Urinary bladder (tissue), 4 donors: ENCODE results near the gene CNTLN. TPM values are rescaled to one million over a fixed set of nuclear protein-coding genes. Genes with fewer than 3 reads are reported as not detected.
"Not testable (repeated sequence)": the region's sequence is repeated elsewhere in the genome, so short reads cannot be mapped to it uniquely, and the experiment has no call there.

Source experiments
- DNase-seq: peaks from one replicate; pipeline ENCODE4 v3.0.0-alpha.2; 2015; ENCODE audit errors: extremely low spot score
- H3K27ac ChIP-seq: one replicate; pipeline ENCODE4 v1.5.1; 2013; ENCODE audit warnings: low read depth, mild to moderate bottlenecking, moderate library complexity
- H3K36me3 ChIP-seq: one replicate; pipeline ENCODE4 v1.6.1; 2013; ENCODE audit warnings: mild to moderate bottlenecking, moderate library complexity; ENCODE audit not compliant: insufficient read depth
- H3K4me1 ChIP-seq: one replicate; pipeline ENCODE4 v1.6.1; 2013; ENCODE audit warnings: mild to moderate bottlenecking, moderate library complexity; ENCODE audit not compliant: insufficient read depth
- H3K4me3 ChIP-seq: one replicate; pipeline ENCODE4 v1.5.1; 2013; ENCODE audit warnings: low read depth, low read length
- WGBS: extraction: QIAGEN DNeasy Blood & Tissue Kit; methylation state at CpG from one replicate; pipeline ENCODE4 v1.1.7; 2013; 5-methylcytosine and 5-hydroxymethylcytosine counted together
- polyA plus RNA-seq: library from polyadenylated mRNA; stranded (reverse); fragments of 200-250 nt; gene quantifications from one replicate; pipeline ENCODE4 v1.2.3, GENCODE V29; 2013
- total RNA-seq: library from RNA; depleted of rRNA; stranded (reverse); fragments of >200 nt; gene quantifications from one replicate; pipeline ENCODE4 v1.2.3, GENCODE V29; 2014
- donor health status: healthy with polysubstance abuse.
- donor health status: healthy.

The CNTLN gene
- total and polyA plus RNA-seq, 2 donors = 6.7 to 49.3 TPM

DNA sequence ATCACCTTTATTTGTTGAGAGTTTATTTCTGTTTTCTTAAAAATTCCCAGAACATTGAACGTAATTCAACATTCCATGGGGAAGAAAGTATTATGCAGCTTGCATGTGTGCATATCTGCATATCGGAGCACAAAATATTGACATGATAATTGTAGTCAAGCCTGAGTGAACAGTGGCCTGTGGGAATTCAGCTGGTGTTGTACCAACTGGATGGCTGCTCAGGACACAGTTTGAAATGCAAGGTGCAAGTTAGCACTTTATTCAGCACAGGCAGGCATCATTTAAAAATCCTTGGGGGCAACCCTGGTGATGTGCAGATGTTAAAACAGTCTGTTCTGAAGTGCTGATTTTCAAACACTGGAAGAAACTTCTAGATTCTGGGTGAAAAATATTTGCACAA lies 82.4 kb downstream of the CNTLN start:
- Histone ChIP-seq H3K36me3 (no peaks in the 10 kb centered on the region), H3K27ac (no peak overlapping the region), H3K4me3 (no peak overlapping the region), H3K4me1 (no peaks in the 10 kb centered on the region)
- no peak for DNase-seq
- 86% methylated on average over 2 of the region's 2 CpGs for WGBS

DNA sequence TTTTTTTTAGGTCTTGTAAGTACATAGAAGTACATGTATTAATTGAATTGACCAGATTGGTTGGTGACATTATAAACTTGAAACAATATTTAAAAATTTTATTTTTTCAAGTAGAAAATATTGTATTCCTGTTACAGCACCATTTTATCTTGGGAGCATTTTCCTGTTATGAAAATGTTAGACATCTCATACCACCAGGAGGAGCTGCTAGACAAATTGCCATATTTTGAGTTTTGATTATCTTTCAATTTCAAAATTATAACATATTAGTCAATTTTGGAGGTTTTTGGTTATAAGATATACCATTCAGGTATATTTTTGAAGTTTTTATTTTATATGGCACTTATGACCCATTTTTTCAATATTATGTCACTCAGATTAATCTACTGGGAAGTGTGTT lies 84.4 kb downstream of the CNTLN start:
- no peaks in the 10 kb centered on the region for H3K4me1 ChIP-seq
- no peaks in the 10 kb centered on the region for H3K36me3 ChIP-seq
- H3K27ac ChIP-seq = no peak overlapping the region
- H3K4me3 ChIP-seq = no peak overlapping the region
- DNase-seq = no peak

DNA sequence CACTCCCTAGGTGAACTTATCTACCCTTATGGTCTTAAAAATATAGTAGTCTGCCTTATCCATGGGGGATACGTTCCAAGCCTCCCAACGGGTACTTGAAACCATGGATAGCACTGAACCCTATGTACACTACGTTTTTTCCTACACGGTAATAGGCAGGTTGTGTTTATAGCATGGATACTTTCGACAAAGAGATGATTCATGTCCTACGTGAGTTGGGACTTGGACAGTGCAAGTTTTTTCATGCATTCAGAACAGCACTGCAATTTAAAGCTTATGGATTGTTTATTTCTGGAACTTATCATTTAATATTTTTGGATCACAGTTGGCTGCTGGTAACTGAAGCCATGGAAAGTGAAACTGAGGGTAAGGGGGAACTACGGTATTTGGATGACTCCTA lies 88.1 kb downstream of the CNTLN start:
- Histone ChIP-seq H3K27ac (no peak overlapping the region), H3K4me1 (no peaks in the 10 kb centered on the region), H3K4me3 (no peak overlapping the region), H3K36me3 (no peaks in the 10 kb centered on the region)
- WGBS = 85% methylated on average over 7 of the region's 7 CpGs
- no peak for DNase-seq

DNA sequence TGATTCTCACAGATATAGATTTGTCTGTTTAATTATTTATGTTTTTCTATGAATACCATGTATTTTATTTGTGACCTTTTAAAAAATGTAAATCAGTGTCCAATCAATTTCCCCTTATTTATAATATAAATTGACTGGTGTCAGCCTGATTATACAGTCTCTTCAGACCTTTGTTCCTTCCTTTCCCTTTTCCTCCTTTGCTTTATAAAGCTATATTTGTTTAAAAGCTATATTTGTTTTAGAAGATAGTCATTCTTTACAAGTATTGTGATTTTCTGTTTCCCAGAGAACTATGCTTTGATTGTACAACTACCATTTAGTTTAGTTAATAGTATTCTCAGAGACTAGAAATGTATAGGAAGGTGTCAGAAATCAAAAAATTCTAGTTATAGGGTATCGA lies 90.6 kb downstream of the CNTLN start:
- Histone ChIP-seq H3K4me3 (no peak overlapping the region), H3K27ac (no peak overlapping the region), H3K36me3 (no peaks in the 10 kb centered on the region), H3K4me1 (no peaks in the 10 kb centered on the region)
- no peak for DNase-seq
- WGBS = 98% methylated on average over 1 of the region's 1 CpG

DNA sequence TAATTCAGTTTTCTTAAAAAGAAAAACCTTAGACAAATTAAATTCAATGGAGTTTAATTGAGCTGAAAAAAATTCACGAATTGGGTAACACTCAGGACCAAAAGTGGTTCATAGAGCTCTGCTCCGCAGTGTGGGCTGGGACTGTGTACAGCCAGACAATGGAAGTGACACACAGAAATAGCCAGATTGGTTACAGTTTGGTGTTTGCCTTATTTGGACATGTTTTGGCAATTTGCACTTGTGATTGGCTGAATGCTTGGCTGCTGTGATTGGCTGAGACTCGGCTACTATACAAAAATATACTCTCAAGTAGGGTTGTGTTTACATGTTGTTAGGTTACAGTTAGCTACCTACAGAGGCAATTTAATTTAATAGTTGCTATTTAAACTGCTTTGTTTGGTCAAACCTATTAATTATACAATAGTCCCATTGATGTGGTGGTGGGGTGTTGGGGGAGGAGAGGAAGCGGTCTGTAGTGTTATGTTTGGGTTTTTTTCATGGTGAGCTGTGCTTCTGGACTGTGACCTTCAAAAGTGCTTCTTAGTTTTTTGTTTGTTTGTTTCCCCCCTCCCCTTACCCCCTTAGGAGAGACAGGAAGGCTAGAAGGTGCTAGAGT lies 95.2 kb downstream of the CNTLN start:
- WGBS = 99% methylated on average over 4 of the region's 4 CpGs
- DNase-seq = no peak
- H3K4me1 ChIP-seq = no peaks in the 10 kb centered on the region

DNA sequence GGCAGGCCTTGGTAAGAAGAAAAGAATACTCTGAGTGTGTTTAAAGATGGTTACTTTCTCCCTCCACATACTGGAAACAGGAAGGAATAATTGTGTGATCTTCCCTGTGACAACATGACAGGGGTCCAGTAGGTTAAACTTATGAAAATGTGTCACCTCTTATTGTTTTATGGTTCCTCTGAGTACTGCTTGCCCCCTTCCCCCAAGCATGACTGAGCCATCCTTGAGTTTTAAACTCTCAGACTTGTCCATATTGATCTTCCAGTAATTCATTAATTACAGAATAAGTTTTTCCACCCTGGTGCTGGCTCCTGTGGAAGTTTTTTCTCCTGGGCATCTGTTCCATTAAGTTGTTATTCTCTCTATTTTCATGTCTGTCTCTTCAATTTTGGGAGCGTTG lies 95.8 kb downstream of the CNTLN start:
- 86% methylated on average over 1 of the region's 1 CpG for WGBS
- no peak for DNase-seq
- Histone ChIP-seq H3K36me3 (no peaks in the 10 kb centered on the region), H3K4me3 (no peak overlapping the region), H3K27ac (no peak overlapping the region), H3K4me1 (no peaks in the 10 kb centered on the region)

More for the DNA sequence above, 95.2 kb downstream of the CNTLN start:
- no peak overlapping the region for H3K4me3 ChIP-seq
- H3K27ac ChIP-seq = no peak overlapping the region
- H3K36me3 ChIP-seq = no peaks in the 10 kb centered on the region

DNA sequence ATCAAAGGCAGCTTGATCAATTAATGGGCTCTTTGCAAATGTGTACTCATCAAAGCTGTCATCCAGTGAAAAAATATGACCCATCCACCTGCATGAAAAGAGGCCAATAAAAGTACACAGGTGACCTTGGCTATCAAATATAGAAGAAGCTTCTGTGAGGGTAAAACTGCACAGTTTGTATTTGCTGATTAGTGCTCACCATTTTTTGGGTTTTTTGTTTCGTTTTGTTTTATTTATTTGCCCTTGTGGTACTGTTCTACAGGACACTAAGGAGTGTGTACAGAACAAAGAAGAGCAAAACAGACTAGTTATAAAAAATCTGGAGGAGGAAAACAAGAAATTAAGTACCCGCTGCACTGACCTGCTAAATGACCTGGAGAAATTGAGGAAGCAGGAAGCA lies 101.3 kb downstream of the CNTLN start:
- Histone ChIP-seq H3K4me3 (no peak overlapping the region), H3K36me3 (no peaks in the 10 kb centered on the region), H3K27ac (no peak overlapping the region), H3K4me1 (no peaks in the 10 kb centered on the region)
- DNase-seq = no peak
- WGBS = 71% methylated on average over 2 of the region's 2 CpGs

DNA sequence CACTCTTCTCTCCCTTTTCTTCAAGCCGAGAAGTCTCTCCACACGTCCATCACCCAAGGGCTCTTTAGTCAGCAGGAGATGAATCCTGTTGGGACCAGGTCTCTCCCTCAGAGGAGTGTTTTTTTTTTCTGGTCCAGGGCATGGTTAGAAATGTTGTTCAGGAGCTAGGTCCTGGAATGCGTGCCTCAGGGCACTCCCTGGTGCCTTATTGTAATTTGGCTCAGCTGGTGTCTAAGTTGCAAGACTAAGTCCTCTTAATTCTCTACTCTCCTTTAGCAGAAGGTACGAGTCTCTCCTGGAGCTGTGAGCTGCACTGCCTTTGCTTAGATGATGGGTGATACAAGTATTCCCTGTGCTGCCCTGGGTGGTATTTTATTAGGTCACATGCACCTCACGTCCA lies 111.9 kb downstream of the CNTLN start:
- no peak overlapping the region for H3K27ac ChIP-seq
- no peak for DNase-seq
- 91% methylated on average over 5 of the region's 5 CpGs for WGBS
- no peaks in the 10 kb centered on the region for H3K4me1 ChIP-seq
- H3K36me3 ChIP-seq = no peaks in the 10 kb centered on the region
- no peak overlapping the region for H3K4me3 ChIP-seq

DNA sequence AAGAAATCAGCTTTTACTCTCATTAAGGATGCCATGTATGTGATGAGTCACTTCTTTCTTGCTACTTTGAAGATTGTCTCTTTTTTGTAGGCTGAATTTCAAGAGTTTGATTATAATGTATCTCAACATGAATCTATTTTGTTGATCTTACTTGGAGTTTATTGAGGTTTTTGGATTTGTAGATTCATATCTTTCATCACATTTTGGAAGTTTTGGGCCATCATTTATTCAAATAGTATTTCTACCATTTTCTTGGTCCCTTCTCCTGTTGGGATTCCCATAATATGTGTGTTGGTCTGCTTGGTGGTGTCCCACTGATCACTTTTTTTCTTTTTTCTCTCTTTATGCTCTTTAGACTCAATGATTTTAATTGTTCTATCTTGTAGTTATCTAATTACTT lies 116.3 kb downstream of the CNTLN start:
- H3K4me3 ChIP-seq = no peak overlapping the region
- no peak overlapping the region for H3K27ac ChIP-seq
- no peaks in the 10 kb centered on the region for H3K4me1 ChIP-seq
- H3K36me3 ChIP-seq = no peaks in the 10 kb centered on the region
- DNase-seq = no peak

DNA sequence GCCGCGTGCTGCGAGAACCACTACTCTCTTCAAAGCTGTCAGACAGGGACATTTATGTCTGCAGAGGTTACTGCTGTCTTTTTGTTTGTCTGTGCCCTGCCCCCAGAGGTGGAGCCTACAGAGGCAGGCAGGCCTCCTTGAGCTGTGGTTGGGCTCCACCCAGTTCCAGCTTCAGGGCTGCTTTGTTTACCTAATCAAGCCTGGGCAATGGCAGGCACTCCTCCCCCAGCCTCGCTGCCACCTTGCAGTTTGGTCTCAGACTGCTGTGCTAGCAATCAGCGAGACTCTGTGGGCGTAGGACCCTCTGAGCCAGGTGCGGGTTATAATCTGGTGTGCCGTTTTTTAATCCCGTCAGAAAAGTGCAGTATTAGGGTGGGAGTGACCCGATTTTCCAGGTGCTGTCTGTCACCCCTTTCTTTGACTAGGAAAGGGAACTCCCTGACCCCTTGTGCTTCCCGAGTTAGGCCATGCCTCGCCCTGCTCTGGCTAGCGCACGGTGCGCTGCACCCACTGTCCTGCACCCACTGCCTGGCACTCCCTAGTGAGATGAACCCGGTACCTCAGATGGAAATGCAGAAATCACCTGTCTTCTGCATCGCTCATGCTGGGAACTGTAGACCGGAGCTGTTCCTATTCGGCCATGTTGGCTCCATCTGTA lies 133.8 kb downstream of the CNTLN start:
- H3K4me1 ChIP-seq, H3K27ac ChIP-seq, H3K4me3 ChIP-seq, DNase-seq, H3K36me3 ChIP-seq: not testable (repeated sequence)
- WGBS = 85% methylated on average over 19 of the region's 19 CpGs

DNA sequence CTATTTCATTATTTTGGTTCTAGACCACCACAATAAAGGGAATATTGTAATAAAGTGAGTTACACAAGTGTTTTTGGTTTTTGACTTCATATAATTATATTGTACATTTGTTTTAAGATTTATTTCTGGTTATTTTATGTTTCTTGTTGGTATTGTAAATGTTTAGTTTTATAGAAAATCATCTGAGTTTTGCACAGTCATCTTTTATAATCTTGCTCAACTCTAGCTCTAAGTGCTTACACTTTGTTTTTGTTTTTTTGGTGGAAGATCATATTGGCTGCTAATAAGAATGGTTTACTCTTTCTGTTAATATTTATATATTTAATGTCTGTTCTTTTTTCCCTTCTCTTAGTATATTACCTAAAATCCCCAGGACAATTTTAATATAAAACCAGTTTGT lies 135.0 kb downstream of the CNTLN start:
- H3K4me3 ChIP-seq = no peak overlapping the region
- DNase-seq = no peak
- no peaks in the 10 kb centered on the region for H3K36me3 ChIP-seq
- no peaks in the 10 kb centered on the region for H3K4me1 ChIP-seq
- H3K27ac ChIP-seq = no peak overlapping the region

DNA sequence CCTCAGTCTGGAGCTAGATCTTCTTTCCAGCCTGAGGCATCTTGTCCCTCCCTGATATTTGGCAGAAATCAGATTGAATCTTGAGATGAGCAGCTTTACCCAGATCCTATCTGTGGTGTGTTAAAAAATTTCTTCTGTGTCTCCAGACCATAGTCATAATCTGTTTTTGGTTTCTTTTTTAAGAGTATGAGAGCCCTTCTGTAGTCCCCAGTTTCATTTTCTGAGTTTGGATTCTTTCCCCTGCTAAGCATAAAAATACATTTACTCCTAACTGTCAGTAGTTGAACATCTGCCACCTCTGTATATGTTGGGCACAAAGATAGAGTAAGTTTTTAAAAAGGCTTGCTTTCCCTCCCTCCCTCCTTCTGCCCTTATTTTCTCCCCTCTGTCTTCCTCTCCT lies 137.7 kb downstream of the CNTLN start:
- Histone ChIP-seq H3K36me3 (no peaks in the 10 kb centered on the region), H3K27ac (no peak overlapping the region), H3K4me3 (no peak overlapping the region), H3K4me1 (no peaks in the 10 kb centered on the region)
- DNase-seq = no peak

DNA sequence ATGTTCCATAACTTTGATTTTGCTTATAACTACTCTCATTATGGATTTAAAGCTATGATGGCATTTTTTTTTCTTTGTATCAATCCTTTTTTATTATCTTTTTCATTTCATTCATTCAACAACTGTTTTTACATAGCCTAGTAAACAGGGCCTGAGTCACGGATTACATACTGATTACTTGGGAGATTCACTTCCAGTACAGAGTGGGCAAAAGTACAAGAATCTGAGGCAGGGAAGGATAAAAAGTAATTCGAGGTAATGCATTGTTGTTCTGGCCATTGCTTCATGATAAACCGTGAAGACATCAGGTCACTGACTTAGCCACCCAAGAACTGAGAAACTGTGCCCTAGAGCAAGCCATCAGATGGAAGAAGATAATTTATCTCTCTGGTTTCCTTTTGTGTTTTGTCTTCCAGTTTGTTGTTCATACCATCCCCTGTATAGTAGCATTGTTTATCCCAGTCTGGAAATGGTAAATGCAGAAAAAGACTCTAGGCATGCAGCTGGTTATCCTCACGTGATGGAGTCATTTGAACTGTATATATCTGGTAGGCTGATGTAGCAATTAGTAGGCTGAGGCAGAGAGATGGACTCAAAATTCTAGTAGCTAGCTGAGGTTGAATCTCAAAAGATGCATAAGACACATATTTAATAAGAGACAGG lies 145.6 kb downstream of the CNTLN start:
- Histone ChIP-seq H3K36me3 (no peaks in the 10 kb centered on the region), H3K4me1 (no peaks in the 10 kb centered on the region), H3K27ac (no peak overlapping the region), H3K4me3 (no peak overlapping the region)
- no peak for DNase-seq
- WGBS = 63% methylated on average over 4 of the region's 4 CpGs

DNA sequence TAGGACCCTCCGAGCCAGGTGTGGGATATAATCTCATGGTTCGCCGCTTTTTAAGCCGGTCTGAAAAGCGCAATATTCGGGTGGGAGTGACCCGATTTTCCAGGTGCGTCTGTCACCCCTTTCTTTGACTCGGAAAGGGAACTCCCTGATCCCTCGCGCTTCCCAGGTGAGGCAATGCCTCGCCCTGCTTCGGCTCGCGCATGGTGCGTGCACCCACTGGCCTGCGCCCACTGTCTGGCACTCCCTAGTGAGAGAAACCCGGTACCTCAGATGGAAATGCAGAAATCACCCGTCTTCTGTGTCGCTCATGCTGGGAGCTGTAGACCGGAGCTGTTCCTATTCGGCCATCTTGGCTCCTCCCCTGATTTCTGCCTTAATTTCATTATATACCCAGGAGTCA lies 155.8 kb downstream of the CNTLN start:
- not testable (repeated sequence) for H3K4me3 ChIP-seq, H3K4me1 ChIP-seq, DNase-seq, H3K27ac ChIP-seq, H3K36me3 ChIP-seq
- WGBS = 99% methylated on average over 15 of the region's 22 CpGs
